DMS 273 (cell line): ENCODE measurements around the gene ZC3H12C.
A peak's percentile ranks its signal among the peaks of the same experiment; 100 is the strongest.
"Not testable (repeated sequence)": the region's sequence is repeated elsewhere in the genome, so short reads cannot be mapped to it uniquely, and the experiment has no call there.

ENCODE experiments used
- DNase-seq: peaks from one replicate; lab custom pipeline; 2025; ENCODE audit not compliant: unreplicated experiment; lab: John Stamatoyannopoulos, UW

Gene ZC3H12C

DNA sequence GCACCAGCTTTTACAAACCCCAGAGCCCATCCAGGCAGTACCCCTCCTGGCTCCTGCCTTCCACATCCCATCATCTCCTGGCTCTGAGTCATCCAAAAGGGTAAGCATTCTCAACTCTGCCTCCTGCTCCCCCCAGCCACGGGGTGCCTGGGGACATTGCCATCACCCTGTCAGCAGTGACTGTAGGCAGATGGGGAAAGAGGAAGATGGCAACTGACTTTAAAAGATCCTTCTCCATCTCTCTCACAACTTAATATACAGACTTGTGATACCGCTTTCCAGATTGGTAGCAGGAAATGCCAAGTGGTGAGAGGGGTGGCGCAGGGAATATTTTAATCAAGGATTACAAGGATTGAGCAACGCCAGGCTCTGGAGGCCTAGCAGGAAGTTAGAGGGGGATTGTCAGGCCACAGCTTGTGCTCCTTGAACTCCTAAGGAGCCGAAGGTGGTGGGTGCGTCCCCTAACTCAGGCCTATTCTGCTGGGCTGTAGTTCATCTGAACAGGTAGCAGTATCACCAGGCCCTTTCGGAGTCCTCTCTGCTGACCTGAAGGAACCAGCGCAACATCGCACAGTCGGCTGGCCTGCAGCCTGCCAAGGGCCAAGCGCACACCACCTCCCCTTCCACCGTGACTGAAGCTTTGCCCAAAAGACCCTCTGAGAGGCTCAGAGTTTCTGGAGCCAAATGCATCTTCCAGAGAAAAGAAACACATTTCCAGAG, 83.3 kb downstream of the ZC3H12C start:
- DNase-seq = no peak

DNA sequence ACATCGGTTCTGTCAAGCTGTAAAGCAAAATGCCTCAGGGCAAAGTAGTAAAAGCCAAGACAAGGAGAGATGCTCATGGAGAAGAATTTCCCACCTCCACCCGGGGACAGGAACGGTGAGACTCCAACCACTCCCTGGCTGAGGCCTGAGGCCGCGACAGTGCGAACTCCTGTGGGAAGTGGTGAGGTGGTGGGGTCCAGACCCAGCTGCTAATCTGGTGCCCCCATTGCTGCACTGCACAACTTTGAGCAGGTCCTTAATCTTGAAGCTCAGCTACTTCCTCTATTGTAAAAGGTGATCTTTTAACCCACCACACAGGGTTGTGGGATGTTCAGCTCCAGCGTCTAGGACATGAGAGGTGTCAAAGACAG, 83.9 kb downstream of the ZC3H12C start:
- DNase-seq = no peak

DNA sequence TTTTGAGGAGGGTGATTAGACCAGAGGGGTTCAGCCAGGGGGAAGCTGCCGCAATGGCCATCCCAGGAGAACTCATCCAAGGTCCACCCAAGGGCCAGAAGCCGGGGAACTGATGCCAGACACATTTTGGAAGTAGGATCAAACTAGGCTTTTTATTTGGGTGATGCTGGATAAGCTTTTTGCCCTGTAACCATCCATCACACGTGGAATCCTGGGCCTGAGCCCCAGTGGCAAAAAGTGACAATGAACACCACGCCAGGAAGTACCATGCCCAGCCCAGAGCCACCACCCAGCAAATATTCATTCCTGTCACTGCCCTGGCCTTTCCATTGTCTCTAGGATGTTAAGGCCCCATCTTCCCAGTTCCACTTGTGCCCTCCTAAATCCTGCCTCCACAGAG, 85.9 kb downstream of the ZC3H12C start:
- no peak for DNase-seq

DNA sequence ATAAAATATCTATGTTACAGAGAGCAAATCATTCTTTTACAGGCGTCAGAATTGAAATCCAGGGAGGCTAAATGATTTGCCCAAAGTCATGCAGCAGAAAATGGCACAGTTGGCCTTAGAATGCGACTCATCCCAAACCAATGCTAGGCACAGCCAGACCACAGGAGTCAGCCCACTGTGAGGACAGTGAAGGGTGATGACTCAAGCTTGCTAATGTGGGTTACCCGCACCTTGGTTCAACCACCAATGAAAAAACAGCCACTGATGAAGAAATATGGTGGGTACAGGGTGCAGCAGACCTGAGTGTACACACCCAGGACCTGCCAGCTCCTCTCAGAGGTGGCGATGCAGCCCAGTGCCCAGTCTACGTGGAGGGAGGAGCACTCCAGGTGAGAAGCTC, 89.7 kb downstream of the ZC3H12C start:
- no peak for DNase-seq

DNA sequence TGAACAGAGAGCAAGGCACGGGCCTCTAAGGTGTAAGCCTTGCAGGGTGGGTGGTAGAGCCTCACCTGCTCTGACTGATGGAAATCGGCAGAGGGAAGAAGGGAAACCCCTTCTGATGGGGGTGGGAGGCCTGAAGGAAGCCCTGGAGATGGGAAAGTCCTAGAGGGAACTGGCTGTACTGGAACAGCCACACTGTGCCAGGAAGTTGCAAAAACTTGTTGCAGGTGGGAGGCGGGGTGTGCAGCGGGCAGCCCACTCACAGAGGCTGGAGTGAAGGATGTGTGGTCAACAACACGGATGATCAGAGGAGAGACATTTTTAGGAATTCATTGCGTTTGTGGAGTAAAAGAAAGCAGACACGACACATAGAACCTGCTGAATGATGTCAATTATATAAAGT, 91.3 kb downstream of the ZC3H12C start:
- no peak for DNase-seq

DNA sequence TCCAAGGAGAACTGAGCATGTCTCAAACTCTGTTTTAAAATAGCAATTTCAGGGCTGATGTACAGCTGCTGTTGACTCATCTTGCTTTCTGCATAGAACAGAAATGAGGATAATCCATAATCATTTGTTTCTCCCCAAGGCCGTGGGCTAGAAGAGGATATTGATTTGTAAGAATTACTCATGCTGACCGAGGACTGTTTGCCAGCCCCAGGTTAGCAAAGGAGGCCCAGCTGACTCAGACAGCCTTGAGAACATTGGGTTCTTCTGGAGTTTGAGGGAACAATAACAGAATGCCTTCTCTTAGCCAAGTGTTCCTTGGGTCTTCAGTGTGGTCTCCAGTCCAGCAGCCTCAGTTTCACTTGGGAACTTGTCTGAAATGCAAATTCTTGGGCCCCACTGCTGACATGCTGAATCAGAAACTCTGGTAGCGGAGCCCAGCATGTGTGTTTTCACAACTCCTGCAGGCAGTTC, 92.0 kb downstream of the ZC3H12C start:
- DNase-seq = no peak

DNA sequence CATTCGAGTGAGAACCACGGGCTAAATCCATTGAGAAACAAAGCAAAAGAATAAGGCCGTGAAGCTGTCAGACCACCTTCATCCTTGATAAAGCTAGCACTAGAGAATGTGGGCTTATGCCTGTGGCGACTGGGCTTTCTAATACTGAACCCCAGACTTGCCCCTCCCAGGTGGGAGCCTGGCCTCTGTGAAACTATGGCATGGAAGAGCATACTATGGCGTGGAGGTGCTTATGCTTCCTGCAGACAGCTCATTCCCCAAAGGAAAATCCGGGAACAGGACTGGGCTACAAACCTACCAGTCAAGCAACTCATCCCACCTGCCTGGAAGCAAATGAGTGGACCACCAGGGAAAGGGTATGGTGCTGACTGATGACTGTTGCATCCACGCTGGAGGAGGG, 92.4 kb downstream of the ZC3H12C start:
- no peak for DNase-seq

DNA sequence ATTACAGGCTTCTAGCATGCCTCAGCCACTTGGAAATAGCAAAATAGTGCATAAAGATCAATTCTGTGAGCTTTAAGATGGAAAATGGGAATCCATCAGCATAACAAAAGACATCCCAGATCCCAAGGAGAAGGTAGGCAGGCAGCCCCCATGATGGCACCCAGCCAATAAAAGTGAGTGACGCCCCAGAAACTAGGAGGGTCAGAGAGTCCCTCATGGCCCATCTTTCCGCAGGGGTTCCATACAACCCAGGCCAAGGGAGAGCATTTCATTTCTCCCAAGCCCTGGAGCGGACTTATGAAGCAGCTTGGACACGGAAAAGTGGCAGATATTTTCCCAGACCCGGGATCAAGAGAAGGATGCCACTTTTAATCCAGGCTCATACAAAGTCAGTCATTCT, 93.3 kb downstream of the ZC3H12C start:
- no peak for DNase-seq

DNA sequence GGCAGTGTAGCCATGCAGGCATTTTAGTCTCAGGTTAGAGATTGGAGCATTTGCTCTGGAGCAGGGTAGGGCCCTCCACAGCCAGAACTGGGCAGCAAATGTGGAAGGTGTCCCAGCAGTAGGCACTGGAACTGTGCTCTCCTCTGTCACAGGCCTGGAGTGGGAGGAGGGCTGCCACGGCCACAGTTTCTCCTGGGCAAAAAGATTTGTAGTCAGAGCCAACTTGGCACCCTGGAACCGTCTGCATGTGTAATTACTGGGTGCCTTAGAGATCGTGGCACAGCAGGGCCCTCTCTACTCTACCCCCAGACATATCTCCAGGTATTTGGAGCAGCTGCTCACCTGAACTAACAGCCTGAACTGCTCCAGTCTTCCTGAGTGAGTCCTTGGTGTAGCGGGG, 93.7 kb downstream of the ZC3H12C start:
- no peak for DNase-seq

DNA sequence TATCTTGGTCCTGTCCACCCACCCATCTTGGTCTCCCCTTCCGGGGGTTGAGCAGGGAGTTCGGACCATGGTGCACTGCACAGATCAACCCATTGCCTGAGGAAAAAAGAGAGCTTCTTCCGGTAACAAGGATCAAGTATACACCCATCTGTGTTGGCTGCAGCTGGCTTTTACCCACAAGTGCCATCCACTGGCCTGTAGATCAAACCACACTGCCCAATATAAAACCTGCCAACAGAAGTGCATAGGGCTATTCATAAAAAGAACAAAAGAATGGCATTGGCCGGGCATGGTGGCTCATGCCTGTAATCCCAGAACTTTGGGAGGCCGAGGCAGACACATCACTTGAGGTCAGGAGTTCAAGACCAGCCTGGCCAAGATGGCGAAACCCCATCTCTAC, 94.5 kb downstream of the ZC3H12C start:
- DNase-seq = no peak

DNA sequence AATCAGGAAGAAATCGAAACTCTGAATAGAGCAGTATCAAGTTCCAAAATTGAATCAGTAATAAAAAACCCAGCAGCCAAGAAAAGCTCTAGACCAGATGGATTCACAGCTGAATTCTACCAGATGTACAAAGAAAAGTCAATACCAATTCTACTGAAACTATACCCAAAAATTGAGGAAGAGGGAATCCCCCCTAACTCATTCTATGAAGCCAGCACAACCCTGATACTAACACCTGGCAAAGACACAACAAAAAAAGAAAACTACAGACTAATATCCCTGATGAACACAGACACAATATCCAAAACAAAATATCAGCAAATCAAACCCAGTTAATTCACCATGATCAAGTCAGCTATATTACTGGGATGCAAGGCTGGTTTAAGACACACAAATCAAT, 97.7 kb downstream of the ZC3H12C start:
- DNase-seq = no peak

DNA sequence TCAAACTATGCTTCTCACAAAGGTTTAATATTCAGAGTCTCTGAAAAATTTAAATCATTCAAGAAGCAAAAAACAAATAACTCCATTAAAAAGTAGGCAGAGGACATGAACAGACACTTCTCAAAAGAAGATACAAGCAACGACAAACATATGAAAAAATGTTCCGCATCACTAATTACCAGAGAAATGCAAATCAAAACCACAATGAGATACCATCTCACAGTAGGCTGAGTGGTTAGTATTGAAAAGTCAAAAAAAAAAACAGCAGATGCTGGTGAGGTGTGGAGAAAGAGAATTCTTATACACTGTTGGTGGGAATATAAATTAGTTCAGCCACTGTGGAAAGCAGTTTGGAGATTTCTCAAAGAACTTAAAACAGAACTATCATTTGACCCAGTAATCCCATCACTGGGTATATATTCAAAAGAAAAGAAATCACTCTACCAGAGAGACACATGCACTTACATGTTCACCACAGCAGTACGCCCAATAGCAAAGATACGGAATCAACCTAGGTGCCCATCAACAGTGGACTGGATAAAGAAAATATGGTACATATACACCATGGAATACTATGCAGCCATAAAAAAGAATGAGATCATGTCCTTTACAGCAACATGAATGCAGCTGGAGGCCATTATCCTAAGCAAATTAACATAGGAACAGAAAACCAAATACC, 99.6 kb downstream of the ZC3H12C start:
- DNase-seq = not testable (repeated sequence)

DNA sequence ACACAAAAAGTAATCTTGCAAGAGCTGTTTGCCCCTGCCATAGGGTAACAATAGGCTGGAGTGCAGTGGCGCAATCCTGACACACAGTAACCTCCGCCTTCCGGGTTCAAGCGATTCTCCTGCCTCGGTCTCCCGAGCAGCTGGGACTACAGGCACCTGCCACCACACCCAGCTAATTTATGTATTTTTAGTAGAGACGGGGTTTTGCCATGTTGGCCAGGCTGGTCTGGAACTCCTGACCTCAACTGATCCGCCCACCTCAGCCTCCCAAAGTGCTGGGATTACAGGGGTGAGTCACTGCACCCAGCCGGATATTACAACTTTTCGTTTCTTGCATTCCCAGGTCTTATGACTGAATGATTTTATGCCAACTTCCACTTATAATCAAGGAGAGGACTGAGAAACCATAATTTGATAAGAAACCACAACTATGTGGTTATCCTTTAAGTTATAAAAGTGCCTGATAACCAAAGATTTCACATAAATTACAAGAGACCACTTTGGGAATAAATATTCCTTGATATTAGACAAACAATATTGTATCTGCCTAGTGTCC, 101.1 kb downstream of the ZC3H12C start:
- not testable (repeated sequence) for DNase-seq

DNA sequence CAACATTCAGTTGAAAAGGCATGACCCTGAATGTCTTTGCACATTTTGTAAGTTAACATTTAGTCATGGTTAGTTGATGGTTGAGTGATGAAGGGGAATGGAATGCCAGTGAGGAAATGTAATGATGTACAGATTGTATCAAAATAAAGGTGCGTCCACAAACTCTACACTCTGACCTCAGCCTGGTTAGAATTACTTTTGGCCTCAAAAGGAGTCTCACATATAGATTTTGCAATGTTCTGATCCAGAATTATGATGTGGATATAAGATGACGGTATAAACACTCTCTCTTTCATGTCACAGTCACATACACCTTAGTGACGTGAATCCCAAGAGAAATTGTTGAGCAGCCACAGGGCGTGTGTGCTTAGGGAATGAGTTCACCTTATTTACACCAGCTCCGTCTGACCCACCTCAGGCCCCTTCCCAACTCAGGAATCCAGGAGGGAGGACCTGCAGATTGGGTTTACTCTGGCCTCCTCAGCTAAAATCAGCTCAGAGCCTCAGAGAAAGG, 103.1 kb downstream of the ZC3H12C start:
- DNase-seq = no peak

DNA sequence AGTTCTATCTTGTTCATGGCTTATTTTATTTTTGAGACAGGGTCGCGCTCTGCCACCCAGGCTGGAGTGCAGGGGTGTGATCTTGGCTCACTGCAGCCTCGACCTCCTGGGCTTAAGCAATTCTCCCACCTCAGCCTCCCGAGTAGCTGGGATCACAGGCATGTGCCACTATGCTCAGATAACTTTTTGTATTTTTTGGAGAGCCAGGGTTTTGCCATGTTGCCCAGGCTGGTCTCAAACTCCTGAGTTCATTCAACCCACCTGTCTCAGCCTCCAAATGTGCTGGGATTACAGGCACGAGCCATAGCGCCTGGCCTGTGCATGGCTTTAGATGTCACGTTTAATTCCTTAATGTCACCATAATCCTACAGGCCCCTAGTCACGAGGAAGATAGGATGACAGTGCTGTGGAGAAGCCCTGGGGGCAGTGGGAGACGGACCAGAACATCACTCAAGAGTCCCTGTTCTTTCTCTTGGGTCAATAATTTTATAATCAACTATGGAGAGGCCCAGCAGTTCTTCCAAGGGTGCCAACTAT, 103.8 kb downstream of the ZC3H12C start:
- no peak for DNase-seq

DNA sequence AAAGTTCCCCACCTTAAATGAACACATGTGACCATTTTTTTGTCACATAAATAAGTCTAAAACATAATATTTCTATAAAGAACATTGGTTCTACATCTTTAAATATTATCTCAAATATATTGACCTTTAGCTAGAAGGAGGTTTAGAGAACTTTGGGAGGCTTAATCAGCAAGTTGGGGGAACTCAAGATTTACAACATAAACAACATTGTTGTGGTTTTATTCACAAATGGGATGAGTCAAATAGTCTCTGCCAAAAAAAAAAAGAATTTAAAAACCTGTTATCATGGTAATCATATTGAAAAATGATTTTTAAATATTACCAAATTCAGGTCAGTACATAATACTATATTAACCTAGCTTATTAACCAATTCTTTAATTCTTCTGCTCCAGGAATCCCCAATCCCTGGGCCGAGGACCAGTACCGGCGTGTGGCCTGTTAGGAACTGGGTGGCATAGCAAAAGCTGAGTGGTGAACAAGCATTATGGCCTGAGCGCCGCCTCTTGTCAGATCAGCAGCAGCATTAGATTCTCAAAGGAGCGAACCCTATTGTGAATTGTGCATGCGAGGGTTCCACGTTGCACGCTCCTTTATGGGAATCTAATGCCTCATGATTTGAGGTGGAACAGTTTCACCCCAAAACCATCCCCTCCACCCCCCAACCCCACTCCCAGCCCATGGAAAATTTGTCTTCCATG, 105.0 kb downstream of the ZC3H12C start:
- no peak for DNase-seq

DNA sequence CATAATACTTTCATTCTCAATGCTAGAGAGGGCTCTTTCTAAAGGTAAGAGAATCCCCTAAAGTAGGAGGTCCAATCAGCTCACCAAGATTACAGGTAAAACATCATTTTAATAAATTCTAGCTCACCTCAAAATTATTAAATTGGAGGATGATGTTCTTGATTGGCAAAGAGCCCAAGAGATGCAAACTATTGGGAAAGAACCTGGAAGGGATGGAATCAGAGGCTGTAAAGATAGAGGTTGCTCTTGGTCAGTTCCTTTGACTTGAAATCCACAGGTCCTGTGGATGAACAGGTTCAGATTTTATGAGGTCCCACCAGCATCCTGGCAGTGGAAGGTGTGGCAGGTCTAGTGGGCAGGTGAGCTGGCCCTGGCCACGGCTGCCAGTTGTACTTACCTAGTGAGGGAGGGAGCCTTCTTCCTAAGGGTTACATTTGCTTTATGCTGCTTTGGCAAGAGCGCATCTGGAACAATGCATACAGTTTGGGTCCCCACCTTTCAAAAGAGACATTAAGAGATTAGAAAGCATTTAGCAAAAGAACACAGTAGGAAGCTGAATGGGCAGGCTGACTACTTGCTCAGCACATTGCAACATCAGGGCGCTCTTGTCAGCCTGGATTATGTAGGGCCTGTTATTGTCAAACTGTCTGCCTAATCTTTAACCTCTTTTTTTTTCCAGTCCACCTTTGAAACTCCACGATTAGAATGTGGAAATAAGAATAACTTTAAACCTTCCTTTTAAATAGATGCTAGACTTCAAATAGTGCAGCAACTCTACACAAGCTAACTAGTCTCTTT, 106.2 kb downstream of the ZC3H12C start:
- DNase-seq = no peak

DNA sequence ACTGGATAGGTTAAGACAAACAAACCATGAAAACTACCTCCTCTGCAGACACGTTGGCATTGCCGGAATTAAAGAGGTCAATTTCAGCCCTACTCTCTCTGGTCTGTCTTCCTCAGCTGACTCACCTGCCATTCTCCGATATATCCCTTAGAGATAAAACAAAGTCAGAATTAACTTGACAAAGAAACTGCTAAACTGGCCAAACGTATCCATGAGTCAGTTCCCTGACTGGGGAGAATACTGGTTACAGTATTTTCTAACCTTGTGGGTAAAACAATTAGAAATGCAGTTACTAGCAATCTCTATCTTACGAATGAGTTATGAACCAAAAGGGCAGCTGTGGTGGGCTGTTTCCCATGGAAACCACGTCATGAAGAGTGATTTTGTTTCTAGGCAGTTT, 107.0 kb downstream of the ZC3H12C start:
- DNase-seq = no peak

DNA sequence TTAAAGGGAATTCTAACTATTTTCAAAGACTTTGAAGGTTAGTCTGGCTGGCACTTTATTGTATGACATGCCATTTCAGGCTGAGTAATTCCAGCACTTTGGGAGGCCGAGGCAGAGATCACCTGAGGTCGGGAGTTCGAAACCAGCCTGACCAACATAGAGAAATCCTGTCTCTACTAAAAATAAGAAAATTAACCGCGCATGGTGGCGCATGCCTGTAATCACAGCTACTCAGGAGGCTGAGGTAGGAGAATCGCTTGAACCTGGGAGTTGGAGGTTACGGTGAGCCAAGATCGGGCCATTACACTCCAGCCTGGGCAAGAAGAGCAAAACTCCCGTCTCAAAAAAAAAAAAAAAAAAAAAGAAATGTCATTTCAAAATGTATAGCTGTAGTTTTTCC, 107.6 kb downstream of the ZC3H12C start:
- DNase-seq = no peak

DNA sequence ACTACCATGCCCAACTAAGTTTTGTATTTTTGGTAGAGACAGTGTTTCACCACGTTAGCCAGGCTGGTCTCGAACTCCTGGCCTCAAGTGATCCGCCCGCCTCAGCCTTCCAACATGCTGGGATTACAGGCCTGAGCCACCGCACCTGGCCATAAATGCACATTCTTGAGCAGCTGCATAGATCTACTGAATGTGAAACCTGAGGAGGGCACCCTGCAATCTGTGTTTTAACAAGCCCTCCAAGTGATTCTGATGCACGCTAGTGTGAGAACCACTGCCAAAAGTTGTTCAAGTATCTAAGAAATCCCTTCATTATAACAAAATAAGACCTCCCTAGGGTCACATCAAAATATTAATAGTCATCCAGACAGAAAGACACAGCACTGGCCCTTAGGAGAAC, 113.9 kb downstream of the ZC3H12C start:
- DNase-seq = peak; percentile 6
